Parathyroid adenoma (tissue), 2 donors: ENCODE results near the gene TMEM184B.

Experiments used
- H2AFZ ChIP-seq: fragments of 300-600 bp; sonication (generic); one replicate; pipeline ENCODE4 v1.7.0; 2017; ENCODE audit warnings: antibody characterized with exemption, mild to moderate bottlenecking
- H3K27ac ChIP-seq: fragments of 300-600 bp; sonication (generic); one replicate; pipeline ENCODE4 v1.7.0; 2017
- H3K27me3 ChIP-seq: fragments of 300-600 bp; sonication (generic); one replicate; pipeline ENCODE4 v1.7.0; 2017; ENCODE audit warnings: low read length; ENCODE audit not compliant: control insufficient read depth, insufficient read depth
- H3K36me3 ChIP-seq: fragments of 300-600 bp; sonication (generic); one replicate; pipeline ENCODE4 v1.7.0; 2017; ENCODE audit warnings: low read length; ENCODE audit not compliant: control insufficient read depth, insufficient read depth
- H3K4me1 ChIP-seq: fragments of 300-600 bp; sonication (generic); one replicate; pipeline ENCODE4 v1.7.0; 2017; ENCODE audit warnings: control low read depth
- H3K4me2 ChIP-seq: fragments of 300-600 bp; sonication (generic); one replicate; pipeline ENCODE4 v1.7.0; 2017; ENCODE audit warnings: low read length
- H3K4me3 ChIP-seq: fragments of 300-600 bp; sonication (generic); one replicate; pipeline ENCODE4 v1.7.0; 2017; ENCODE audit warnings: low read depth, low read length
- H3K79me2 ChIP-seq: fragments of 300-600 bp; sonication (generic); one replicate; pipeline ENCODE4 v1.7.0; 2017; ENCODE audit warnings: control low read depth
- H3K9ac ChIP-seq: fragments of 300-600 bp; sonication (generic); one replicate; pipeline ENCODE4 v1.7.0; 2017; ENCODE audit warnings: mild to moderate bottlenecking
- H3K9me3 ChIP-seq: fragments of 300-600 bp; sonication (generic); one replicate; pipeline ENCODE4 v1.7.0; 2017; ENCODE audit warnings: low read length; ENCODE audit not compliant: control insufficient read depth
- CTCF ChIP-seq: fragments of 300-600 bp; sonication (generic); IDR thresholded peaks from one replicate; pipeline ENCODE4 v1.7.0; 2017; ENCODE audit warnings: antibody characterized with exemption, mild to moderate bottlenecking
- donor health status: primary hyperparathyroidism.

TMEM184B gene

GRCh38 chr22:38294193-38294592 is 21.4 kb upstream of the TMEM184B start:
- no peak for TF ChIP-seq CTCF
- Histone ChIP-seq H3K4me2 (no peak overlapping the region), H3K27ac (no peak overlapping the region), H3K4me3 (no peak overlapping the region), H3K9me3 (no peaks in the 10 kb centered on the region), H3K9ac (no peak overlapping the region), H3K27me3 (no peaks in the 10 kb centered on the region), H3K36me3 (no peaks in the 10 kb centered on the region), H3K79me2 (no peaks in the 10 kb centered on the region), H2AFZ (no peak overlapping the region), H3K4me1 (no peaks in the 10 kb centered on the region)

GRCh38 chr22:38292694-38293093 is 19.9 kb upstream of the TMEM184B start:
- H3K4me3 ChIP-seq = no peak overlapping the region
- no peaks in the 10 kb centered on the region for H3K36me3 ChIP-seq
- no peaks in the 10 kb centered on the region for H3K27me3 ChIP-seq
- no peaks in the 10 kb centered on the region for H3K79me2 ChIP-seq
- H3K4me1 ChIP-seq = no peaks in the 10 kb centered on the region
- TF ChIP-seq CTCF = no peak
- no peak overlapping the region for H3K9ac ChIP-seq
- H3K4me2 ChIP-seq = no peak overlapping the region
- H2AFZ ChIP-seq = no peak overlapping the region
- H3K9me3 ChIP-seq = no peaks in the 10 kb centered on the region
- H3K27ac ChIP-seq = no peak overlapping the region

- Histone ChIP-seq H2AFZ (no peak overlapping the region), H3K4me2 (no peak overlapping the region), H3K36me3 (no peaks in the 10 kb centered on the region), H3K4me3 (no peak overlapping the region), H3K4me1 (no peaks in the 10 kb centered on the region), H3K9ac (no peak overlapping the region), H3K27ac (no peak overlapping the region), H3K79me2 (no peaks in the 10 kb centered on the region), H3K27me3 (no peaks in the 10 kb centered on the region), H3K9me3 (no peaks in the 10 kb centered on the region)
- TF ChIP-seq CTCF = no peak
These were observed 18.5 kb upstream of the TMEM184B start for GRCh38 chr22:38291201-38291777.

GRCh38 chr22:38290347-38290746 is 17.5 kb upstream of the TMEM184B start:
- H3K79me2 ChIP-seq = no peaks in the 10 kb centered on the region
- no peaks in the 10 kb centered on the region for H3K9me3 ChIP-seq
- H3K4me1 ChIP-seq = no peaks in the 10 kb centered on the region
- H3K27ac ChIP-seq = no peak overlapping the region
- H2AFZ ChIP-seq = no peak overlapping the region
- no peak for TF ChIP-seq CTCF
- no peak overlapping the region for H3K4me3 ChIP-seq
- H3K27me3 ChIP-seq = no peaks in the 10 kb centered on the region
- no peaks in the 10 kb centered on the region for H3K36me3 ChIP-seq
- no peak overlapping the region for H3K9ac ChIP-seq
- no peak overlapping the region for H3K4me2 ChIP-seq

- TF ChIP-seq CTCF = no peak
- H3K36me3 ChIP-seq = no peaks in the 10 kb centered on the region
- H2AFZ ChIP-seq = no peak overlapping the region
- no peak overlapping the region for H3K27ac ChIP-seq
- H3K4me1 ChIP-seq = no peaks in the 10 kb centered on the region
- H3K4me3 ChIP-seq = no peak overlapping the region
- no peak overlapping the region for H3K4me2 ChIP-seq
- H3K9me3 ChIP-seq = no peaks in the 10 kb centered on the region
- H3K9ac ChIP-seq = no peak overlapping the region
- no peaks in the 10 kb centered on the region for H3K79me2 ChIP-seq
- no peaks in the 10 kb centered on the region for H3K27me3 ChIP-seq
These were observed 16.8 kb upstream of the TMEM184B start for GRCh38 chr22:38289583-38290082.
